ENCODE results near the gene ACTN1.

GRCh38 chr14:68994056-68994455 is 15.0 kb upstream of the ACTN1 start:
- no peak for TF ChIP-seq GATA3 (IDR thresholded peaks at IDR 0.05; ENCODE audit: low read depth, low read length)
- TF ChIP-seq GATA2 (IDR thresholded peaks at IDR 0.05; ENCODE audit: low read depth, low read length): no peak

Measured in SH-SY5Y (cell line).